ENCODE data around the gene PITPNM3.
A peak's percentile ranks its signal among the peaks of the same experiment; 100 is the strongest.

- TF ChIP-seq CTCF (IDR thresholded peaks at IDR 0.05) (peak; percentile 33 to 85 (median 71)), POLR2A (IDR thresholded peaks at IDR 0.05) (no peak)
Observed at GRCh38 chr17:6421700-6422604, 134.4 kb downstream of the PITPNM3 start.
